Activated CD4-positive, alpha-beta T cell treated with anti-CD3 and anti-CD28 coated beads, Interleukin-2, amount 50 U/mL, for 24 hours (primary cell): Measurements from ENCODE around the gene EID2.

Source experiments
- DNase-seq, 2 donors: peaks; one replicate each; pipeline ENCODE4 v3.0.0-alpha.2; 2020; ENCODE audit warnings: low read depth in 1 of 2, low spot score in 1 of 2

EID2 gene

GRCh38 chr19:39539165-39539517, 820 bp downstream of the EID2 start:
- DNase-seq = no peak

DNA sequence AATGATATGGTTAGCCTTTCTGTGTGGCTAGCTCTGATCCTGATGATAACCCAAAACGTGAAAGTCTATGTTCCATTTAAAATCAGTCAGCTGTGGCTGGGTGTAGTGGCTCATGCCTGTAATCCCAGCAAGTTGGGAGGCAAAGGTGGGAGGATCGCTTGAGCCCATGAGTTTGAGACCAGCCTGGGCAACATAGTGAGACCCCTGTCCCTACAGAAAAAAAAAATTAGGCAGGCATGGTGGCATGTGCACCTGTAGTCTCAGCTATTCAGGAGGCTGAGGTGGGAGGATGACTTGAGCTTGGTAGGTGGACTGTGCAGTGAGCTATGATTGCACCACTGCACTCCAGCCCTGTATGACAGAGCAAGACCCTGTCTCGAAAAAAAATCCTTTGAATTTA, 6.2 kb downstream of the EID2 start:
- no peak for DNase-seq

- no peak for DNase-seq
These were observed 6.9 kb downstream of the EID2 start for GRCh38 chr19:39533003-39533512.

DNA sequence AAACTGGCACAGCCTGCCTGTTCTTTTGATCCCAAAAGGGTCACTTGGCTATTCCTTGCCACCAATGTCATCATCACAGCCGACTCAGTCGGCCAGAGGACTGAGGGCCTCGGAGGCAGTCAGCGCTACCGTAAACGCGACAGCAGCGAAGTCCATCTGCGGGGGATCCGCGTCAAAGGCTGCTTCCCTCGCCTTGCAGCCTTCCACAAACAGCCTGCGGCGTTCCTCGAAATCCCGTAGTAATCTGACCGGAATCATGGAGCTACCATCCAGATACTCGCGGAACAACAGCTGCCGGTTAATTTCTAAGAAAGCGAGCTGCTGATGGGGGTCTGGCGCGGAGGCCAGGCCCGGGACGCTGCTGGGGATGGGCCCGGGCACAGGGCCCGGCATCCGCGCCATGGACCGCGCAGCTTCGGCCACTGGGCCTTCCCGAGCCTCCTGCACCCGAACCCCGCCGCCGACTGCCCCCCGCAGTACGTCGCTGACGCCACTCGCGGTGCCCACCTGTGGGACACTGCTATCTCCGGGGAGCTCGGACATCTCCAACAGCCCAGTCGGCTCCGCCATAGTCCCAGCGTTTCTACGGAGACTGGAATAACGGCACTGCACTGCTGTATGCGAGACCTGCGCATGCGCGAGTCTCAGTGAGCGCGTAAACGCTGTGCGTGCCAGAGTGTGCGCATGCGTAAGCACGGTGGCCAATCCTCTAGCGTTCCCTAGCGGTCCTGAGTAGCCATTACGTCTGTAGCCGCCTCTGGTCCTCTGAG, 7.5 kb downstream of the EID2 start, which contains the start of gene EID2B:
Gene EID2B (minus strand): TSS at position 620 of the 770 bp plus-strand sequence. CDS start 50 bp downstream, at position 570.
- peak; percentile 87 to 94 for DNase-seq

DNA sequence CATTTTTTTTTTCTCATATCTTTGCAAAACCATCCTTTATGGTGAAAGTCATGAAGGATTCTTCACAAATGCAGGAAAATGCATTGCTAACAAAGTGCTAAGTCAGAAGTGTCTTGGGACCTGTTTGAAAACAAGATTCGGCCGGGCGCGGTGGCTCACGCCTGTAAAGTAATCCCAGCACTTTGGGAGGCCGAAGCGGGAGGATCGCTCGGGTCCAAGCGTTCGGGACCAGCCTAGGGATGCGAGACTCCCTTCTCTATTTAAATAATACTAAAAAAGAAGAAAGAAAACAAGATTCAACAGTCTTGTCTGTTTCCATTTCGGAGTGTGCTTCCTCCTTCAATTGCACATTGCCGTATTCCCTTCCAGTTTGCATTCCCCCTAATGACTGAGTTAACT, 8.1 kb downstream of the EID2 start:
- DNase-seq = no peak

DNA sequence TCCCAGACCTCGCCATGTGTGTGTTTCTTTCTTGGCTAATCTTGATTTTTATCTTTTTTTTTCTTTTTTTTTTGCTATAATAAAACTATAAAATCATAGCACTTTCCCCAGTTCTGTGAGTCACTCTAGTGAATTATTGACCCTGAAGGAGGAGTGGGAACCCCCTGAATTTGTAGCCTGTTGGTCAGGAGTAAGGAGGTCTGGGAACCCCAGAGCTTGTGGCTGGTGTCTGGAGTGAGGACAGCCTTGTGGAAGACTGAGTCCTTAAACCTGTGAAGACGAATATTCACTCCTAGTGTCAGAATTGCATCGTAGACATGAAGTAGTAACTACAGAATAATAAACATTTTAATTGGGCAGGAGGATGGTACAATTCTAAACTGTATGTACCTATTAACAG, 14.8 kb downstream of the EID2 start:
- DNase-seq = no peak

GRCh38 chr19:39524495-39524894, 15.5 kb downstream of the EID2 start:
- DNase-seq = no peak

DNA sequence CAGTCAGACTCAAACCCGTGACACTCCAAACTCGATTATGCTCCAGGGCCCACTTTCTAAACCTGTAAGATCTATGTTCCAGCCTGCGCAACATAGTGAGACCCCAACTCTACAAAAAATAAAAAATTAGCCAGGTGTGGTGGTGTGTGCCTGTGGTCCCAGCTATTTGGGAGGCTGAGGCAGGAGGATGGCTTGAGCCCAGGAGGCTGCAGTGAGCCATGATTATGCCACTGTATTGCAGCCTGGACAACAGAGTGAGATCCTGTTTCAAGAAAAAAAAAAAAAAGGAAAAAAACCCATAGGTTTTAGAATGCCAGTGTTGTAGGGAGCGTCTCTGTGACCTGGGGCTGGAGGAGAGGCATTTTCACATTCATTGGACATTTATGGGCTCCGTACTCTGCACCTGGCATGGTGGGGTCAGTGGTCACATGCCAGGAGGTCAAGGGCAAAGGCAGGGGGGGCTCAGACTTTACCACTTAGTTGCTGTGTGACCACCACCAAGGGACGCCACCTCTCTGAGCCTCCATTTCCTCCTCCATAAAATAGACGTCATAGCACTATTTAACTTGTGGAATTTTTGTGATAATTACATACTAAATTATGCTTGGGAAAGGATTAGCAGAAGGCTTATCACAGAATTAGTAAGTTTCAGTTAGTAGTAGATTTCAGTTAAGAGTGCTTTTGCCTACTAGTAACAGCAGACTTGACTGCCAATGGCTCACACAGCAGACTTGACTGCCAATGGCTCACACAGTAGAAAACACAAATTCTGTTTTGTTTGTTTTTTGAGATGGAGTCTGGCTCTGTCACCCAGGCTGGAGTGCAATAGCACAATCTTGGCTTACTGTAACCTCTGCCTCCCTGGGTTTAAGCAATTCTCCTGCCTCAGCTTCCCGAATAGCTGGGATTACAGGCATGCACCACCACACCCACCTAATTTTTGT, 19.1 kb downstream of the EID2 start:
- no peak for DNase-seq

DNA sequence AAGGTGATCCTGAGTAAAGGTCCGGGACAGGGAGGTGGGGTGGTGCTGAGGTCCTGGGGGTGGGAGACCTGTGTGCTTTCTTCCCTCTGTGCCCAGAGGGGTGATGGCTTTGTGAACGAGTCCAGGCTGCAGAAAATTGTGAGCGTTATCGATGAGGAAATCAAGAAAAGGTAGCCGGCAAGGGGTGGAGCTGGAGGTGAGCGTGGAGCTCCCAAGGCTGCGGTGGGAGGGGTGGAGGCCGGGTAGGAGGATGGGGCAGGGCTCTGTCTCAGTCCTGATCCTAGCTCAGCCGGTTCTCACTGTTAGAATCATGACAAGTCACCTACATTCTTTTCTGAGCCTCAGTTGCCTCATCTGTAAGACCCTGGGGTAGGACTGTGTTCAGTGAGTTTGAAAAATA, 21.0 kb downstream of the EID2 start:
- DNase-seq = no peak

DNA sequence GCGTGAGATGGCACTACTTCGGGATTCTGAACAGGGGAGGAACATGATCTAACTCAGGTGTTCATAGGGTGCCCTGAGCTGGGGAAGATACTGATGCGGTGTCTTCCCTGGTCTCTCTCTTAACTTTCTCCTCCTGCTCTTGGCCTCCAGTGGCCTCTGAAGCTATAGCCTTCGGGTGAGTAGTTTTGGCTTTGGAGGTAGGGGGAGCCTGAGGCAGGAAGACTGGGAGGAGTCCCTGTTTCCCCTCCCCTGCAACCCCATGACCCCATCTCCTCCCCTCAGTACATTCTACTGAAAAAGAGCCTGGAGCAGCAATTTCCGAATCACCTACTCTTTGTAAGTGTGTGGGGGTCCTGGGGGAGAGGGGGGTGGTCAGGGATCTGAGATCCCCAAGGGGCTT, 21.5 kb downstream of the EID2 start:
- no peak for DNase-seq

- DNase-seq = no peak
These were observed 22.5 kb downstream of the EID2 start for GRCh38 chr19:39517432-39517831.

DNA sequence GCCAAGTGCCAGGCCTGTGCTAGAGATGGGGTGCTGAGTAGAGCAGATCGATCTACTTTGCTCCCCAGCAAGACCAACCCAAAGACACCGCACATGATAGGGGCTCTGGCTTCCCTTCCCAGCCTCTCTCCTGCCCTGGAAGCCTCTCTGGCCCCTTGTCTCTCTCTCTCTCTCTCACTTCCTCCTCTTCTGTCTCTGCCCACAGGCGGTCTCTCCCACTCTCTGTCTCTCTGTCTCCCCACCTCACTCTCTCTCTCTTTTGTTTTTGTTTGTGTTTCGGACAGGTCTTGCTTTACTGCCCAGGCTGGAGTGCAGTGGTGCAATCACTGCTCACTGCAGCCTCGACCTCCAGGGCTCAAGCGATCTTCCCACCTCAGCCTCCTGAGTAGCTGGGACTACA, 23.7 kb downstream of the EID2 start:
- DNase-seq = no peak

GRCh38 chr19:39515551-39516191, 24.3 kb downstream of the EID2 start:
- DNase-seq = no peak

DNA sequence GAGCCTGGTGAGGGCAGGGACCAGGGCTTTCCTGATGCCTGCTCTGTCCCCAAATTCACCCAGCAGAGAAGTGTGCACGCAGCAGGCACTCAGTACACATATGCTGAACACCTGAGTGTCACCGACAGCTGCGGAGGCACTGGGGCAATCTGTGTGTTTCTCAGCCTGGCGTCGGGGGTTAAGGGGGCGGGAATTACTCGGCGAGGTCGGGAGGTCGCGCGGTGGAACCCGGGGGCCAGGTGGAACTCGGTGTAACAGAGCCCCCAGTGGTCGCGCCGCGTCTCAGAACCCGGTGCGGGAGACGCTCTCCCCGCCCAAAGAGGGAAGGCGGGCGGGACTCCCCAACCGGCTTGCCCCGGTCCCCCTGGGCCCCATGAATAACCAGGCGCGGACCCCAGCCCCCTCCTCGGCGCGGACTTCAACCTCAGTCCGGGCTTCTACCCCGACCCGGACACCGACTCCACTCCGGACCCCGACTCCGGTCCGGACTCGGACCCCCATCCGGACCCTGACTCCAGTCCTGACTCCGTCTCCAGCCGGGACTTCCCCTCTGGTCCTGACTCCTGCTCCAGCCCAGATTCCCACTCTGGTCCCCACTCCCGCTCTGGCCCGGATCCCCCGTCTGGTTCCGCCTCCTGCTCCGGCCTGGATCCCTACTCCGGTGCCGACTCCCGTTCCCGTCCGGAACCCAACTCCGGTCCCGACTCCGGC, 25.0 kb downstream of the EID2 start, which contains the start of gene SELENOV:
Gene SELENOV (plus strand): TSS at position 300 of the 711 bp plus-strand sequence. CDS start 74 bp downstream, at position 374.
- DNase-seq = no peak

- no peak for DNase-seq
These were observed 27.0 kb downstream of the EID2 start for GRCh38 chr19:39512988-39513387.

DNA sequence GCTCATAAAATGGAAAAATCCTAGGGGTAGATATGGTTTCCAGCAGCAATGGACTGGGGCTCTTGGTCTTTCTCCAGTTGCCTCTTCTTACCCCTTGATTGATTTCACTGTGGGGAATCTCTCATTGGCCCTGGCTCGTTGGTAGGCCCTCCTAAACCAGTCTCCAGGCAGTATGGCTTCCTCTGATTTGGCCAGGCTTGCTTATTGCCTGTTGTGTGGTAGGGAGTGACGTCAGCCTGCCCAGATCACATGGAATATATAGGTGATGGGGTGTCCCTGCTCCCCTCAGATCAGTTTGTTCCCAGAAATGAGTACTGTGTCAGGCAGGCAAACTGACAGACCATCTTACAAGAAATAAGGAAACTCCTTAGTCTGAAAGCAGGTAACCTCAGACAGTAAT, 30.7 kb downstream of the EID2 start:
- DNase-seq = no peak

DNA sequence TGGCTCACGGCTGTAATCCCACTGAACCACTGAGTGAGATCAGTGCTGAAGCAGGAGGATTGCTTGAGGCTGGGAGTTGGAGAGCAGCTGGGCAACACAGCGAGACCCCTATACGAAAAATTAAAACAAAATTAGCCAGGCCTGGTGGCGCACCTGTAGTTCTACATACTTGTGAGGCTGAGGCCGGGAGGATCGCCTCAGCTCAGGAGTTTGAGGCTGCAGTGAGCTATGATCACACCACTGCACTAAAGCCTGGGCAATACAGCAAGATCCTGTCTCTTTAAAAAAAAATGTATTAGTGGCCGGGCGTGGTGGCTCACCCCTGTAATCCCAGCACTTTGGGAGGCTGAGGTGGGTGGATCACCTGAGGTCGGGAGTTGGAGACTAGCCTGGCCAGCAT, 31.3 kb downstream of the EID2 start:
- DNase-seq = no peak

GRCh38 chr19:39507715-39508364, 32.1 kb downstream of the EID2 start:
- no peak for DNase-seq

DNA sequence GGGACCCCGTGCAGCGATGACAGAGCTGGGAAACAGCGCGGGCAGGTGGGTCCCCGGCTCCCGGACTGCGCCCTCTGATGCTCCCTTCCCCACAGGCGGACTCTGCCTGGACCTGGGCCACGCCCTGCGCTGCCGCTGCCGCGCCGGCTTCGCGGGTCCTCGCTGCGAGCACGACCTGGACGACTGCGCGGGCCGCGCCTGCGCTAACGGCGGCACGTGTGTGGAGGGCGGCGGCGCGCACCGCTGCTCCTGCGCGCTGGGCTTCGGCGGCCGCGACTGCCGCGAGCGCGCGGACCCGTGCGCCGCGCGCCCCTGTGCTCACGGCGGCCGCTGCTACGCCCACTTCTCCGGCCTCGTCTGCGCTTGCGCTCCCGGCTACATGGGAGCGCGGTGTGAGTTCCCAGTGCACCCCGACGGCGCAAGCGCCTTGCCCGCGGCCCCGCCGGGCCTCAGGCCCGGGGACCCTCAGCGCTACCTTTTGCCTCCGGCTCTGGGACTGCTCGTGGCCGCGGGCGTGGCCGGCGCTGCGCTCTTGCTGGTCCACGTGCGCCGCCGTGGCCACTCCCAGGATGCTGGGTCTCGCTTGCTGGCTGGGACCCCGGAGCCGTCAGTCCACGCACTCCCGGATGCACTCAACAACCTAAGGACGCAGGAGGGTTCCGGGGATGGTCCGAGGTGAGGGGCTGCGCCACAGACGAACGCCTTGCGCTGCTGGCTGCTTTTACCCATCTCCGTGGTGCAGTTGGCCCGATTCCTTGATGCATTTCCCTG, 32.8 kb downstream of the EID2 start:
- DNase-seq = peak; percentile 16 to 46

DNA sequence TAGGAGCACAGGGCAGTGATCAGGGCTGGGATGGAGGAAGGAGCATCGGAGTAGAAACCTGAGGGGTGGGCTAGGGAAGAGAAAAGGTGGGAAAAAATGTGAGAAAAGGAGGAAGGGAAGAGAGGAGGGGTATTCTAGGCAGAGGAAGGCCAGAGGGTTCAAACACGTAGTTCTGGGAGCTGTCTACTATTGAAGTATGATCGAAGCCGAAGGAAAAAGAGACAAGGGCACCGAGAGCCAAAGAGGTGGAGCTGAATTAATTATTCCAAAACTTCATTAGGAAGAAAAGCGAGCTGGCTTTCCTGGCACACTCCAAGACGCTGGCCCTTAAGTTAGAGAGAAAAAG, 33.4 kb downstream of the EID2 start:
- no peak for DNase-seq
